Measurements from ENCODE around the gene JCHAIN. TPM values are rescaled to one million over a fixed set of nuclear protein-coding genes. Genes with fewer than 3 reads are reported as not detected.

Gene JCHAIN
- total RNA-seq, 1 donor: 0.99 TPM

DNA sequence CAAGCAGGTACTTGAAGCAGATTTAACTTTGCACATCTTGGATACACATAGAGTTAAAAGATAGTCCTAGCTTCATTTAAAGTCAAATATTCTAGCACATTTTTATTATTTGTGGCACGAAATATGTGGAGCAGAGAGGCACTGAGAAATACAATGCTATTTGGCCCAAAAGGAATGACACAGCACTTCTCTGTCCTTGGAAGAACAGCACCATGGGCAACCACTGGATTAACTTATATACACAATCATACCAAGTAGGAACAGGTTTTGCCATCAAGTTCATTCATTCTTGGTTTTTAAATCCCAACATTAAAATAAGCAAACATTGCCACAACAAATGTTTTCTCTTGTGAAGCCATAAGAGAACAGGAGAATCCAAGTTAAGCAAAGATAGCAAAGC lies 38.7 kb downstream of the JCHAIN start:
- no peak for TF ChIP-seq CTCF (IDR thresholded peaks at IDR 0.05; ENCODE audit: insufficient read depth, low read length)
- peak; percentile 11 for DNase-seq (ENCODE audit: low read depth)

DNA sequence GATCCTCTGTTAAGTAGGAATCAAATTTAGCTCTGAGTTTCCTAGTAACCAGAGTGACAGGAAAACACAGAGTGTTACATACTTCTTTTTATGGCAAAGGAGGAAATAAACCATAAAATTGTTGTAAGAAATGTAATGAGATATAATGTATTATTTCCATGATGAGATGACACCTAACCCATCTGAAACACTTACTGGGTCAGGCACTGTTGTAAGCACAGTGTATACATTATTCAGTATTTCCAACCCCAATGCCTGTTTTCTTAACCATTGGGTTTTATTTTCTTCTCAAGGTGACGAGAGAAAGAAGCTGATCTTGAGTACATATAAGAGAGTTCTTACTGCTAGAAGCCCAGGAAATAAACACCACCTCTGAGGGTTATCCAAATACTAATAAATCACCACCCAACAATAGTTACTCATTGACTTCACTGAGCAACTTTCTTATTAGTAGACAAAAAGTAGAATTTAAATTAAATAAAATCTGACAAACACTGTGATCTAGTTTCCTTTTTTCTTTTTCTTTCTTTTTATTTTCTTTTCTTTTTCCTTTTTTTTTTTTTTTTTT lies 42.0 kb downstream of the JCHAIN start:
- no peak overlapping the region for H3K4me3 ChIP-seq (ENCODE audit: low read depth, low read length)
- no peak for TF ChIP-seq CTCF (IDR thresholded peaks at IDR 0.05; ENCODE audit: insufficient read depth, low read length)
- DNase-seq (ENCODE audit: low read depth): no peak

More for the DNA sequence above, 38.7 kb downstream of the JCHAIN start:
- H3K4me3 ChIP-seq (ENCODE audit: low read depth, low read length): no peak overlapping the region

DNA sequence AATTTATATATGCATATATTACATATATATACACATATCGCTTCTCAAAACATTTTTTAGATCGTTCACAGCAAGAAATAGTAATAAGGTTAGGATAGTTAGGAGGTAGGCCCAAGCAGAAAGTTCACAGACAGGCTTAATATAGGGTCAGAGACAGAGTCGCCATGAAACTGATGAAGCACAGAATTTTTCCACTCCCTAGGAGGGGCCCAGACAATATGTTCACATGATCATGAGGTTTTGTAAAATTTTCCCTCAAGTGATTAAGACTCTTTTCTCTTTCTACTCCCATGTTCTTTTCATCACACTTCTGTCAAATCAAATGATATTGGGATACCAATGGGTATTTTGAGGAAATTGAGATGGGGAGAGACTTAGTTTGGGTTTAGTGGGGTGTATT lies 43.0 kb downstream of the JCHAIN start:
- H3K4me3 ChIP-seq (ENCODE audit: low read depth, low read length): no peak overlapping the region
- no peak for DNase-seq (ENCODE audit: low read depth)
- TF ChIP-seq CTCF (IDR thresholded peaks at IDR 0.05; ENCODE audit: insufficient read depth, low read length): no peak

DNA sequence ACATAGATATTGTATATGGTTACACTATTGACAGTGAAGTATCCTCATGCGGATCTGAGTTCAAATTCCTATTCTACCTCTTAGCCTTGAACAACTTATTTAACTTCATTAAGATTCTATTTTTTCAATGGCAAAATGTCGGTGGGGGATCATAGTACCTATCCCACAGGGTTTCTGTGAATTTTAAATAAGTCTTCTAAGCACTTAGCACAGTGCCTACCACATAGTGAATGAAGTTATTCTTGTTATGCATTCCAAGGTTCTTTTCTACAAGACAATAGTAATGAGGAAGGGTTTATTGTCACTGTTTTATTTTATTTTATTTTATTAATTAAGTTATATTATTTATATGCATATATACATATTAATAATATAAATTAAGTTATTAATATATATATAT lies 46.5 kb downstream of the JCHAIN start:
- H3K4me3 ChIP-seq (ENCODE audit: low read depth, low read length): no peak overlapping the region
- TF ChIP-seq CTCF (IDR thresholded peaks at IDR 0.05; ENCODE audit: insufficient read depth, low read length): no peak
- DNase-seq (ENCODE audit: low read depth): no peak

GRCh38 chr4:70619288-70619687 lies 47.0 kb downstream of the JCHAIN start:
- DNase-seq (ENCODE audit: low read depth): no peak
- H3K4me3 ChIP-seq (ENCODE audit: low read depth, low read length): no peak overlapping the region
- TF ChIP-seq CTCF (IDR thresholded peaks at IDR 0.05; ENCODE audit: insufficient read depth, low read length): no peak

DNA sequence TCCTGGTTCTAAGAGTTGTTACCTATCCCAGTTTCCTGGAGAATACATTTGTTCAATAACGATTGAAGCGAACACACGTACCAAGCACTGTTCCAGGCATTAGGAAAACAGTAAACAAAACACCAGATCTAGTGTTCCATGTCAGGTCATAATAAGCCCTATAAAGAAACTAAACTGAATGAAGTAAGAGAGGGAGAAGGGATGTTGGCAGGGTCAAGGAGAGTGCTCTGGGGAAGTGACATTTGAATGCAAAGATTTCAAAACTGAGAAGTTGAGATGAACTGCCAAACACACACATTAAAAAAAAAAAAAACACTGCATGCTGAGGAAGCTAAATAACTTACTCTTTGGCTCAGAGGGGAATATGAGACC lies 52.1 kb downstream of the JCHAIN start:
- H3K4me3 ChIP-seq (ENCODE audit: low read depth, low read length): no peak overlapping the region
- no peak for DNase-seq (ENCODE audit: low read depth)
- TF ChIP-seq CTCF (IDR thresholded peaks at IDR 0.05; ENCODE audit: insufficient read depth, low read length): no peak

Data from fibroblast of the aortic adventitia (primary cell).